GM18858 (cell line): ENCODE data around the gene RANBP17.
"Not testable (repeated sequence)": the region's sequence is repeated elsewhere in the genome, so short reads cannot be mapped to it uniquely, and the experiment has no call there.

Source experiments
- ATAC-seq: cut with Tn5 transposase; IDR thresholded peaks from one replicate; pipeline ENCODE4 v1.9.1; 2021; ENCODE audit not compliant: unreplicated experiment

Gene RANBP17

GRCh38 chr5:171283753-171284152 is 421.9 kb downstream of the RANBP17 start:
- no peak for ATAC-seq

- no peak for ATAC-seq
Observed at GRCh38 chr5:171285465-171285864, 423.6 kb downstream of the RANBP17 start.

- no peak for ATAC-seq
Observed at GRCh38 chr5:171288066-171288465, 426.2 kb downstream of the RANBP17 start.

- ATAC-seq, result no peak
Observed at GRCh38 chr5:171291371-171291770, 429.6 kb downstream of the RANBP17 start.

- no peak for ATAC-seq
Observed at GRCh38 chr5:171295299-171295698, 433.5 kb downstream of the RANBP17 start.

GRCh38 chr5:171295801-171296200 is 434.0 kb downstream of the RANBP17 start:
- ATAC-seq, result no peak

GRCh38 chr5:171297941-171298340 is 436.1 kb downstream of the RANBP17 start:
- not testable (repeated sequence) for ATAC-seq

- ATAC-seq, result no peak
Observed at GRCh38 chr5:171299228-171299627, 437.4 kb downstream of the RANBP17 start.

GRCh38 chr5:171299851-171300250 is 438.0 kb downstream of the RANBP17 start:
- no peak for ATAC-seq

- no peak for ATAC-seq
Observed at GRCh38 chr5:171300358-171300757, 438.5 kb downstream of the RANBP17 start.

- no peak for ATAC-seq
Observed at GRCh38 chr5:171306166-171306565, 444.3 kb downstream of the RANBP17 start.

- no peak for ATAC-seq
Observed at GRCh38 chr5:171306781-171307591, 445.2 kb downstream of the RANBP17 start.

GRCh38 chr5:171307789-171308452 is 446.1 kb downstream of the RANBP17 start:
- no peak for ATAC-seq

GRCh38 chr5:171308453-171309275 is 446.8 kb downstream of the RANBP17 start, which contains the start of gene TLX3:
TSS of gene TLX3 (plus strand) at chr5:171309248. CDS start at chr5:171309366, 118 bp downstream.
- ATAC-seq, result no peak

GRCh38 chr5:171309276-171310211 is 447.7 kb downstream of the RANBP17 start:
- no peak for ATAC-seq

GRCh38 chr5:171310212-171310818 is 448.5 kb downstream of the RANBP17 start:
- ATAC-seq, result no peak

- ATAC-seq, result no peak
Observed at GRCh38 chr5:171310819-171311321, 449.1 kb downstream of the RANBP17 start.

GRCh38 chr5:171311322-171312077 is 449.7 kb downstream of the RANBP17 start:
- no peak for ATAC-seq
